HepG2 (cell line): ENCODE measurements around the gene LIPC.

Experiments used
- CHCHD3 ChIP-seq: sonication (generic); formaldehyde crosslinking; IDR thresholded peaks from 2 replicates; pipeline ENCODE4 v1.8.0; 2022; ENCODE audit warnings: mild to moderate bottlenecking, missing genetic modification reagents, moderate library complexity
- CHD2 ChIP-seq: IDR thresholded peaks from 2 replicates; pipeline ENCODE4 v1.6.1; 2011; ENCODE audit warnings: low read depth, low read length, improper control_type of control experiment
- DPF2 ChIP-seq: sonication (generic); formaldehyde crosslinking; IDR thresholded peaks from 2 replicates; pipeline ENCODE4 v1.4.0; 2020; ENCODE audit warnings: mild to moderate bottlenecking, low read depth, missing genetic modification reagents, borderline replicate concordance
- KAT2B ChIP-seq: fragments of 150-350 bp; IDR thresholded peaks from 2 replicates; pipeline ENCODE4 v1.6.1; 2014; ENCODE audit warnings: low read depth, low read length, borderline replicate concordance
- MAFF ChIP-seq: IDR thresholded peaks from 2 replicates; pipeline ENCODE4 v1.6.1; 2011; ENCODE audit warnings: low read depth, low read length, improper control_type of control experiment
- NFYB ChIP-seq: sonication (generic); formaldehyde crosslinking; IDR thresholded peaks from 2 replicates; pipeline ENCODE4 v1.4.0; 2020; ENCODE audit warnings: missing genetic modification reagents
- POGK ChIP-seq: sonication (generic); formaldehyde crosslinking; conservative IDR thresholded peaks from 2 replicates; pipeline ENCODE4 v1.8.0; 2022; ENCODE audit warnings: mild to moderate bottlenecking, moderate library complexity, missing genetic modification reagents
- SATB2 ChIP-seq: sonication (generic); formaldehyde crosslinking; IDR thresholded peaks from 2 replicates; pipeline ENCODE4 v1.5.0; 2020; ENCODE audit warnings: missing genetic modification reagents
- TBL1XR1 ChIP-seq: fragments of 150-350 bp; IDR thresholded peaks from 2 replicates; pipeline ENCODE4 v1.6.1; 2014; ENCODE audit warnings: borderline replicate concordance, low read length; ENCODE audit not compliant: partially characterized antibody
- ZBTB1 ChIP-seq: sonication (generic); formaldehyde crosslinking; IDR thresholded peaks from 2 replicates; pipeline ENCODE4 v1.4.0; 2020; ENCODE audit warnings: missing genetic modification reagents, borderline replicate concordance
- ZNF557 ChIP-seq: sonication (generic); formaldehyde crosslinking; IDR thresholded peaks from 2 replicates; pipeline ENCODE4 v1.4.0; 2020; ENCODE audit warnings: missing genetic modification reagents

GRCh38 chr15:58518626-58519025 is 86.8 kb downstream of the LIPC start:
- TF ChIP-seq NFYB (CRISPR knock-in tag): no peak
- no peak for TF ChIP-seq MAFF
- no peak for TF ChIP-seq KAT2B
- no peak for TF ChIP-seq DPF2 (CRISPR knock-in tag)
- no peak for TF ChIP-seq CHD2
- no peak for TF ChIP-seq POGK (CRISPR knock-in tag)
- TF ChIP-seq TBL1XR1: no peak
- no peak for TF ChIP-seq CHCHD3 (CRISPR knock-in tag)
- TF ChIP-seq ZNF557 (CRISPR knock-in tag): no peak
- TF ChIP-seq ZBTB1 (CRISPR knock-in tag): no peak
- no peak for TF ChIP-seq SATB2 (CRISPR knock-in tag)
